HG03108 (cell line): ENCODE measurements around the gene MAMLD1.

Experiments used
- ATAC-seq: cut with Tn5 transposase; IDR thresholded peaks from one replicate; pipeline ENCODE4 v1.9.1; 2021; ENCODE audit warnings: moderate library complexity; ENCODE audit not compliant: unreplicated experiment

MAMLD1 gene

GRCh38 chrX:150352581-150352980 lies 10.5 kb upstream of the MAMLD1 start:
- no peak for ATAC-seq

GRCh38 chrX:150355913-150356312 lies 7.2 kb upstream of the MAMLD1 start:
- no peak for ATAC-seq

- ATAC-seq = no peak
These were observed 5.3 kb upstream of the MAMLD1 start for GRCh38 chrX:150357790-150358189.

GRCh38 chrX:150358651-150359050 lies 4.5 kb upstream of the MAMLD1 start:
- no peak for ATAC-seq

- ATAC-seq = no peak
These were observed 2.8 kb upstream of the MAMLD1 start for GRCh38 chrX:150360331-150360730.

- no peak for ATAC-seq
These were observed 1.9 kb upstream of the MAMLD1 start for GRCh38 chrX:150361070-150361776.

GRCh38 chrX:150361777-150362351 lies 1.3 kb upstream of the MAMLD1 start:
- no peak for ATAC-seq

- no peak for ATAC-seq
These were observed 637 bp downstream of the MAMLD1 start for GRCh38 chrX:150363561-150364346.

- no peak for ATAC-seq
These were observed 1.4 kb downstream of the MAMLD1 start for GRCh38 chrX:150364347-150365050.

GRCh38 chrX:150365051-150365989 lies 2.2 kb downstream of the MAMLD1 start:
- ATAC-seq = no peak

GRCh38 chrX:150365990-150366911 lies 3.1 kb downstream of the MAMLD1 start:
- ATAC-seq = no peak

GRCh38 chrX:150366951-150367545 lies 3.9 kb downstream of the MAMLD1 start:
- ATAC-seq = no peak

- ATAC-seq = no peak
These were observed 7.6 kb downstream of the MAMLD1 start for GRCh38 chrX:150370589-150371312.

GRCh38 chrX:150371877-150372276 lies 8.8 kb downstream of the MAMLD1 start:
- no peak for ATAC-seq

- no peak for ATAC-seq
These were observed 9.2 kb downstream of the MAMLD1 start for GRCh38 chrX:150372280-150372679.

- no peak for ATAC-seq
These were observed 9.6 kb downstream of the MAMLD1 start for GRCh38 chrX:150372756-150373155.

- ATAC-seq = no peak
These were observed 12.2 kb downstream of the MAMLD1 start for GRCh38 chrX:150375243-150375770.

GRCh38 chrX:150377005-150377404 lies 13.9 kb downstream of the MAMLD1 start:
- ATAC-seq = no peak
